ENCODE measurements around the gene VSIG10.

- TF ChIP-seq, protein P1, sequence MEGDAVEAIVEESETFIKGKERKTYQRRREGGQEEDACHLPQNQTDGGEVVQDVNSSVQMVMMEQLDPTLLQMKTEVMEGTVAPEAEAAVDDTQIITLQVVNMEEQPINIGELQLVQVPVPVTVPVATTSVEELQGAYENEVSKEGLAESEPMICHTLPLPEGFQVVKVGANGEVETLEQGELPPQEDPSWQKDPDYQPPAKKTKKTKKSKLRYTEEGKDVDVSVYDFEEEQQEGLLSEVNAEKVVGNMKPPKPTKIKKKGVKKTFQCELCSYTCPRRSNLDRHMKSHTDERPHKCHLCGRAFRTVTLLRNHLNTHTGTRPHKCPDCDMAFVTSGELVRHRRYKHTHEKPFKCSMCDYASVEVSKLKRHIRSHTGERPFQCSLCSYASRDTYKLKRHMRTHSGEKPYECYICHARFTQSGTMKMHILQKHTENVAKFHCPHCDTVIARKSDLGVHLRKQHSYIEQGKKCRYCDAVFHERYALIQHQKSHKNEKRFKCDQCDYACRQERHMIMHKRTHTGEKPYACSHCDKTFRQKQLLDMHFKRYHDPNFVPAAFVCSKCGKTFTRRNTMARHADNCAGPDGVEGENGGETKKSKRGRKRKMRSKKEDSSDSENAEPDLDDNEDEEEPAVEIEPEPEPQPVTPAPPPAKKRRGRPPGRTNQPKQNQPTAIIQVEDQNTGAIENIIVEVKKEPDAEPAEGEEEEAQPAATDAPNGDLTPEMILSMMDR (optimal IDR thresholded peaks at IDR 0.05 in 1 of 3, IDR thresholded peaks at IDR 0.05 in 1 of 3, conservative IDR thresholded peaks at IDR 0.05 in 1 of 3; ENCODE audit: extremely low read depth in 1 of 3, insufficient read depth in 2 of 3, low read length in 3 of 3), result no peak
- no peak for TF ChIP-seq EZH2 (IDR thresholded peaks at IDR 0.05; ENCODE audit: low read length)
These were observed 20.6 kb upstream of the VSIG10 start for GRCh38 chr12:118124333-118124874.
